HCT116 (cell line): ENCODE measurements around the gene PRM1. TPM values are rescaled to one million over a fixed set of nuclear protein-coding genes. Genes with fewer than 3 reads are reported as not detected.
"Not testable (repeated sequence)": the region's sequence is repeated elsewhere in the genome, so short reads cannot be mapped to it uniquely, and the experiment has no call there.

Experiments used
- ATAC-seq: fragments of 200-7000 bp; cut with Tn5 transposase; 2 replicates; pipeline ENCODE4 v1.9.1; 2020; ENCODE audit warnings: mild to moderate bottlenecking, moderate library complexity
- BruUV-seq: library from RNA; stranded (reverse); fragments of 400-500 nt; replicated peaks from 2 replicates; lab custom pipeline; 2021; lab: Mats Ljungman, UMichigan
- CTCF ChIA-PET: fragments of 300-600 bp; sonication (Branson Sonifier 250); formaldehyde crosslinking; loops from one replicate; lab custom pipeline; 2021; ENCODE audit warnings: antibody characterized with exemption; lab: Charles Lee
- POLR2A ChIA-PET: fragments of 300-600, 350-600 bp; sonication (Branson Sonifier 250); formaldehyde crosslinking; loops from one replicate; lab custom pipeline; 2021; ENCODE audit warnings: antibody characterized with exemption; lab: Charles Lee
- RAD21 ChIA-PET, 2 experiments: fragments of 300-600 bp; sonication (Branson Sonifier 250); formaldehyde crosslinking; loops; one replicate each; lab custom pipeline; 2023; ENCODE audit warnings: low total read pairs in 2 of 2; ENCODE audit not compliant: uncharacterized antibody in 2 of 2, unreplicated experiment in 2 of 2, low non-redundant PET in 1 of 2; lab: Charles Lee
- DNase-seq: peaks from one replicate; pipeline ENCODE4 v3.0.0-alpha.2; 2010; ENCODE audit warnings: low read depth, low spot score
- H2AFZ ChIP-seq: fragments of 200-600 bp; shearing (Covaris generic), sonication (generic); 2 replicates; pipeline ENCODE4 v1.6.1; 2017; ENCODE audit warnings: low read depth, mixed run types, mixed read lengths, antibody characterized with exemption, low read length; ENCODE audit not compliant: poor library complexity, severe bottlenecking
- H3K27ac ChIP-seq: 2 replicates; pipeline ENCODE4 v1.5.1; 2012; ENCODE audit warnings: low read depth, low read length
- H3K27me3 ChIP-seq: fragments of 200-600 bp; sonication (generic); 2 replicates; pipeline ENCODE4 v1.6.1; 2016; ENCODE audit warnings: mixed run types, low read length, mixed read lengths; ENCODE audit not compliant: insufficient read depth
- H3K36me3 ChIP-seq, 2 experiments: fragments of 200-500 bp in 1 of 2; fragments of 200-600 bp in 1 of 2; sonication (Bioruptor generic) in 1 of 2; sonication (generic) in 1 of 2; 2 replicates each; pipeline versions ENCODE4 v1.5.1 to v1.6.1; 2014 to 2016; ENCODE audit warnings: low read length in 2 of 2, inconsistent platforms in 1 of 2, mixed read lengths in 1 of 2, mixed run types in 1 of 2; ENCODE audit not compliant: insufficient read depth in 2 of 2, control insufficient read depth in 1 of 2
- H3K4me1 ChIP-seq, 2 experiments: fragments of 200-600 bp in 1 of 2; sonication (generic) in 1 of 2; 2 replicates each; pipeline versions ENCODE4 v1.5.1 to v1.6.1; 2012 to 2017; ENCODE audit warnings: low read length in 2 of 2, inconsistent platforms in 1 of 2, mild to moderate bottlenecking in 1 of 2, mixed read lengths in 1 of 2, mixed run types in 1 of 2, moderate library complexity in 1 of 2; ENCODE audit not compliant: insufficient read depth in 2 of 2, control insufficient read depth in 1 of 2
- H3K4me2 ChIP-seq: fragments of 200-600 bp; sonication (generic); 2 replicates; pipeline ENCODE4 v1.6.1; 2017; ENCODE audit warnings: mixed run types, low read length, mixed read lengths
- H3K4me3 ChIP-seq, 2 experiments: fragments of 200-600 bp in 1 of 2; sonication (generic) in 1 of 2; replicated peaks in 1 of 2; 2 replicates each; pipeline ENCODE4 v1.5.1; 2011 to 2016; ENCODE audit warnings: low read length in 2 of 2, control low read depth in 1 of 2, low read depth in 1 of 2, mild to moderate bottlenecking in 1 of 2, mixed read lengths in 1 of 2, mixed run types in 1 of 2
- H3K79me2 ChIP-seq: fragments of 200-600 bp; sonication (generic); 2 replicates; pipeline ENCODE4 v1.6.1; 2017; ENCODE audit warnings: mild to moderate bottlenecking, mixed run types, low read length, moderate library complexity, mixed read lengths; ENCODE audit not compliant: insufficient read depth
- H3K9ac ChIP-seq: fragments of 200-600 bp; sonication (generic); 2 replicates; pipeline ENCODE4 v1.6.1; 2016; ENCODE audit warnings: low read length, mixed read lengths
- H3K9me2 ChIP-seq: fragments of 200-600 bp; sonication (generic), shearing (Covaris generic); 2 replicates; pipeline ENCODE4 v1.6.1; 2017; ENCODE audit warnings: mixed run types, mild to moderate bottlenecking, moderate library complexity; ENCODE audit not compliant: insufficient read depth
- H3K9me3 ChIP-seq, 2 experiments: fragments of 200-500 bp in 1 of 2; fragments of 200-600 bp in 1 of 2; sonication (Bioruptor generic) in 1 of 2; sonication (generic) in 1 of 2; 2 replicates each; pipeline ENCODE4 v1.6.1; 2014 to 2017; ENCODE audit warnings: low read length in 2 of 2, mixed read lengths in 2 of 2, inconsistent platforms in 1 of 2, low read depth in 1 of 2, mild to moderate bottlenecking in 1 of 2, mixed run types in 1 of 2, moderate library complexity in 1 of 2; ENCODE audit not compliant: control insufficient read depth in 1 of 2, insufficient read depth in 1 of 2
- H4K20me1 ChIP-seq: fragments of 200-600 bp; sonication (generic), shearing (Covaris generic); 2 replicates; pipeline ENCODE4 v1.6.1; 2017; ENCODE audit warnings: mixed run types, mild to moderate bottlenecking, moderate library complexity; ENCODE audit not compliant: insufficient read depth
- CBX3 ChIP-seq: IDR thresholded peaks from 2 replicates; pipeline ENCODE4 v1.6.1; 2012; ENCODE audit warnings: low read depth
- ELF1 ChIP-seq: IDR thresholded peaks from 2 replicates; pipeline ENCODE4 v1.6.1; 2012; ENCODE audit warnings: low read depth, borderline replicate concordance
- JUND ChIP-seq: IDR thresholded peaks from 2 replicates; pipeline ENCODE4 v1.6.1; 2012
- POLR2AphosphoS5 ChIP-seq: IDR thresholded peaks from 2 replicates; pipeline ENCODE4 v1.6.1; 2011; ENCODE audit warnings: mild to moderate bottlenecking, low read depth, low read length, moderate library complexity
- RAD21 ChIP-seq: IDR thresholded peaks from 2 replicates; pipeline ENCODE4 v1.6.1; 2012; ENCODE audit warnings: low read depth, mild to moderate bottlenecking
- SP1 ChIP-seq: IDR thresholded peaks from 2 replicates; pipeline ENCODE4 v1.6.1; 2012; ENCODE audit warnings: low read depth
- SRF ChIP-seq: IDR thresholded peaks from 2 replicates; pipeline ENCODE4 v1.6.1; 2012; ENCODE audit warnings: low read depth
- TCF7L2 ChIP-seq: IDR thresholded peaks from 2 replicates; pipeline ENCODE4 v1.7.0; 2011; ENCODE audit warnings: borderline replicate concordance, inconsistent platforms; ENCODE audit not compliant: insufficient read depth, insufficient read length; ENCODE audit errors: extremely low read depth
- YY1 ChIP-seq: IDR thresholded peaks from 2 replicates; pipeline ENCODE4 v1.6.1; 2011; ENCODE audit warnings: low read length, low read depth, moderate library complexity, mild to moderate bottlenecking; ENCODE audit not compliant: insufficient replicate concordance; ENCODE audit errors: extremely low read depth
- intact Hi-C: fragments of 100-400 bp; cut with micrococcal nuclease; formaldehyde crosslinking; loops from 2 replicates; pipeline ENCODE4 v1.10.0; 2022
- total RNA-seq: library from RNA; stranded (reverse); gene quantifications from one replicate; pipeline ENCODE4 v1.2.1, GENCODE V29; 2021; ENCODE audit not compliant: unreplicated experiment
- TF ChIP-seq, protein P1 (sequence below): IDR thresholded peaks from 2 replicates; pipeline ENCODE4 v1.6.1; 2012

The PRM1 gene
- total RNA-seq, 1 experiment from 2014 or later = not detected

GRCh38 chr16:11290102-11290893, 9.2 kb upstream of the PRM1 start (continued):
- TF ChIP-seq RAD21 = no peak
- TF ChIP-seq JUND = no peak
- TF ChIP-seq, protein P1, sequence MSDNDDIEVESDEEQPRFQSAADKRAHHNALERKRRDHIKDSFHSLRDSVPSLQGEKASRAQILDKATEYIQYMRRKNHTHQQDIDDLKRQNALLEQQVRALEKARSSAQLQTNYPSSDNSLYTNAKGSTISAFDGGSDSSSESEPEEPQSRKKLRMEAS = no peak
- no peak for TF ChIP-seq YY1
- TF ChIP-seq ELF1 = no peak
- no peak for TF ChIP-seq CBX3
- TF ChIP-seq SRF = no peak
- TF ChIP-seq SP1 = no peak

DNA sequence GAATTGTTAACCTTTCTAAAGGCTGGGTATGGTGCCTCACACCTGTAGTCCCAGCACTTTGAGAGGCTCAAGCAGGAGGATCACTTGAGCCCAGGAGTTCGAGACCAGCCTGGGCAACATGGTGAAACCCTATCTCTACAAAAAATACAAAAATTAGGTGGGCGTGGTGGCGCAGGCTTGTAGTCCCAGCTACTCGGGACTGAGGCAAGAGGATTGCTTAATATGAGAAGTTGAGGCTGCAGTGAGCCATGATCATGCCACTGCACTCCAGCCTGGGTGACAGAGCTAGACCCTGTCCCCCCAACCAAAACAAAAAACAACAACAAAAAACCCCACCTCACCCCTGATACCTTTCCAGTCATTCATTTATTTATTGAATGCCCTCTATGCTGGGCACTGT, 8.6 kb upstream of the PRM1 start:
- POLR2A ChIA-PET, CTCF ChIA-PET, H3K4me2 ChIP-seq, H3K4me3 ChIP-seq, H2AFZ ChIP-seq, H3K9ac ChIP-seq, intact Hi-C loops, H3K9me2 ChIP-seq, DNase-seq, H3K9me3 ChIP-seq, H3K27ac ChIP-seq, H3K27me3 ChIP-seq, BruUV-seq, H3K4me1 ChIP-seq, H4K20me1 ChIP-seq, RAD21 ChIA-PET, H3K79me2 ChIP-seq, ATAC-seq, H3K36me3 ChIP-seq: not testable (repeated sequence)

- Histone ChIP-seq H3K27me3 (no peaks in the 10 kb centered on the region), H3K9ac (no peak overlapping the region), H3K27ac (no peak overlapping the region), H3K4me1 (no peaks in the 10 kb centered on the region), H3K4me2 (no peak overlapping the region), H3K4me3 (no peak overlapping the region), H2AFZ (no peak overlapping the region), H4K20me1 (no peaks in the 10 kb centered on the region), H3K9me2 (no peaks in the 10 kb centered on the region), H3K9me3 (no peaks in the 10 kb centered on the region), H3K36me3 (no peaks in the 10 kb centered on the region), H3K79me2 (no peaks in the 10 kb centered on the region)
- CTCF ChIA-PET = no interaction called here
- BruUV-seq = no TSS peak
- intact Hi-C loops = no loop called here
- RAD21 ChIA-PET = no interaction called here
- no peak for DNase-seq
- POLR2A ChIA-PET = no interaction called here
- no peak for ATAC-seq
- TF ChIP-seq SRF = no peak
- TF ChIP-seq ELF1 = no peak
- no peak for TF ChIP-seq POLR2AphosphoS5
- no peak for TF ChIP-seq TCF7L2
Observed at GRCh38 chr16:11289202-11289601, 8.1 kb upstream of the PRM1 start.
